HAP-1 (cell line): ENCODE data around the gene IL1RAPL1.
A peak's percentile ranks its signal among the peaks of the same experiment; 100 is the strongest.

Experiments used
- DNase-seq, 2 experiments: peaks; one replicate each; pipeline ENCODE4 v3.0.0-alpha.2; 2016 to 2020; ENCODE audit warnings: low spot score in 2 of 2
- H3K27me3 ChIP-seq: fragments of 250-450 bp; sonication (Bioruptor Pico); 2 replicates; pipeline ENCODE4 v1.5.1; 2020; ENCODE audit warnings: low read depth, mild to moderate bottlenecking, moderate library complexity
- H3K36me3 ChIP-seq: fragments of 250-450 bp; sonication (Bioruptor Pico); replicated peaks from 2 replicates; pipeline ENCODE4 v1.5.1; 2020; ENCODE audit warnings: mild to moderate bottlenecking
- H3K4me1 ChIP-seq: fragments of 250-450 bp; sonication (Bioruptor Pico); 2 replicates; pipeline ENCODE4 v1.5.1; 2020; ENCODE audit warnings: mild to moderate bottlenecking
- H3K4me3 ChIP-seq: fragments of 250-450 bp; sonication (Bioruptor Pico); 2 replicates; pipeline ENCODE4 v1.5.1; 2020; ENCODE audit warnings: mild to moderate bottlenecking, moderate library complexity
- H3K9me3 ChIP-seq: fragments of 250-450 bp; sonication (Bioruptor Pico); 2 replicates; pipeline ENCODE4 v1.5.1; 2020; ENCODE audit warnings: mild to moderate bottlenecking, moderate library complexity
- in situ Hi-C: fragments of 300-500 bp; cut with MboI; formaldehyde crosslinking; loops from 3 replicates; pipeline ENCODE4 v1.14.3; 2020; ENCODE audit warnings: low sequenced_read_pairs, inconsistent platforms, mixed read lengths

IL1RAPL1 gene

DNA sequence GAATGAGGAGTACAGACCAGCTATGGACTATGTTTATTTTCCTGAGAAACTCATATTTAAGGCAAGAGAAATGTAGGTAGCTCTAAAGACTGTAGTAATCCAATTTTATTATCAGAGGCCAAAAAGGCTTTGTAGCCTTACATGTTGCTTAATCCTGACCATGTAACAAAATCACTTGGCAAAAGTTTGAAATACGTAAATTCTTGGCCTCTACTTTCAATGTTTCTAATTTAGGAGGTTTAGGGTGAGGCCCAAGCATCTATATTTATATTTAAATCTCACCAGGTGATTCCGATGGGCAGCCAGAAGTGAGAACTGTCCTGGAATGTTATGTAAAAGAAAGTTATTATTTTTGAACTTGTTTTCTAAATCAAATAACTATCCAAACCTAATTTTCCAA is 289.7 kb downstream of the IL1RAPL1 start:
- Histone ChIP-seq H3K4me3 (no peak overlapping the region), H3K36me3 (no peaks in the 10 kb centered on the region), H3K4me1 (peaks cover 6% of the 10 kb centered on the region), H3K27me3 (no peaks in the 10 kb centered on the region), H3K9me3 (no peaks in the 10 kb centered on the region)
- DNase-seq = no peak
- in situ Hi-C loops = no loop called here

DNA sequence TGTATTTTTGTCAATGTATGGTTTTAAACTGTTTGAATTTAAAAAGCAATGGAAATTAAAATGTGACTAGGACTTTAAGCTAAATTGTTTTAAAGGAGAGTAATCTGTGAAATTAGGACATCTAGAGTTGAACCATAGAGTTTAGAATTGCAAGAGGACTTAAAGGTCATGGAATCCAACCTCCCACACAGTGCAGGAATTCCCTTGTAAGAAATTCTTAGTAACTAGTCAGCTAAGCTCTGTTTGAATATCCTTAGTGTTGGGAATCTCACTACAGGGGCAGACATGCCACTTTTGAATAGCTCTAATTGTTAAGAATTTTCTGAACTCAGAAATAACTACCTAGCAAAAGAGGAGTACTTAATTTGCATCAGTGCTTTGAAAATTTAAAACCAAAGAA is 292.9 kb downstream of the IL1RAPL1 start:
- Histone ChIP-seq H3K36me3 (no peaks in the 10 kb centered on the region), H3K9me3 (no peaks in the 10 kb centered on the region), H3K4me1 (peaks cover 9% of the 10 kb centered on the region), H3K4me3 (no peak overlapping the region), H3K27me3 (no peaks in the 10 kb centered on the region)
- in situ Hi-C loops = no loop called here
- DNase-seq = peak in 1 of 2 experiments; percentile 10

DNA sequence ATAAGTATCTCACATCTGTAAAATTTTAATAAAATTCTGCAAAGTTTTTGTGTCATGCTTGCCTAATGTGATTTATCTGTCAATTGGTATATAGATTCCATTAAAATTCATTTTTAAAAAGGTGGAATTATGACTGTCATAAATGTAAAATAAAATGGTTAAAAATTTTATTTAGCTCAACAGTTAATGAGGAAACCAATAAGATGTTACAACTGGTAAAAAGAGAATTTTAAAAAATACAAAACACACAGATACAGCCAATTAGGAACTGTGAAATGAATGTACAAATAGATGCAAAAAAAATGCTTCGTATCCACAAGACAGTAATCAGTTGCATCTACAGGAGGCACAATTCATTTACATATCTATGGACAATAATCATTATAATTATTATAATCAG is 297.6 kb downstream of the IL1RAPL1 start:
- no peak overlapping the region for H3K4me3 ChIP-seq
- H3K4me1 ChIP-seq = peaks cover 20% of the 10 kb centered on the region
- no peaks in the 10 kb centered on the region for H3K27me3 ChIP-seq
- DNase-seq = no peak
- no peaks in the 10 kb centered on the region for H3K9me3 ChIP-seq
- H3K36me3 ChIP-seq = no peaks in the 10 kb centered on the region
- in situ Hi-C loops = no loop called here

DNA sequence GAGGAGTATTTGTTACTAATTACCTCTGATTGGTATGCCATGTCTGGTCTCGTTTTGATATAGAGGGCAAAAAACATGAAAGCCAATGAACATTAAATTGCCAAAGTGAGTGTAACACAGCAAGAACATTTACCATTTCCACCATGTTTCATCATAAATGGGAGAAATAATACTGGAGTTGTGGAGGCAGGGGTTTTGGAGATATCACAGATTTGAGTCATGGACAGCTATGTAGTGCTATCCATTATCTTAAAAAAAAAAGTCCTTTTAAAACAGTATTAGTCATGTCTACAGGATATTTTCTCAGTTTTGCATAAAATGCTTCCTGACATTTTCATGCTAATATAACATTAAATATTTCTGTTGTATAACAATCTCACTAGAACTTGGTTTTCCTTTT is 301.2 kb downstream of the IL1RAPL1 start:
- peaks cover 18% of the 10 kb centered on the region for H3K4me1 ChIP-seq
- no peaks in the 10 kb centered on the region for H3K27me3 ChIP-seq
- no peaks in the 10 kb centered on the region for H3K9me3 ChIP-seq
- H3K4me3 ChIP-seq = no peak overlapping the region
- in situ Hi-C loops = no loop called here
- H3K36me3 ChIP-seq = no peaks in the 10 kb centered on the region
- DNase-seq = no peak

DNA sequence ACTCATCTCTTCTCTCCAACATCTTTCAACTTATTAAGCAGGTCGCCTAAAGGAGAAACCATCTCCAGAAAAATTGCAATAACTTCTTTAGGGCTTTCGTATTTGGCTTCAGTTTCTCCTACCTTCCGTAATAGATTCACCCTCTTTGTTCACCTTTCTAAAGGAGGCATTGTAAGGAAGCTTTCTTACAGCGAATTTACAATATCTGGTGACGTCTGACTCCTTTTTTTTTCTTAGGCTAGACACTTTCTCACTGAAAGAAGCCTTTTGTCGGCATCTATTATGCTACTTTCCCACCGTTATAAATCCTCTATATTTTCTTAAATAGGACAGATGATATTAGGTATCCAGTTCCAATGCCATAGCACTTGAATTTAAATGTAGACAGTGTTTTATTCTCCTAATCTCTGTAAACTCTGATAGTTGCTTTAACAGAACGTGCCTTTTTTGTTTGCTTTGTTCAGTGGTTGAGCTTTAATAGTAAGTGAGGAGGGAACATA is 302.4 kb downstream of the IL1RAPL1 start:
- DNase-seq = peak in 1 of 2 experiments; percentile 94
- Histone ChIP-seq H3K4me3 (no peak overlapping the region), H3K4me1 (peaks cover 18% of the 10 kb centered on the region), H3K27me3 (no peaks in the 10 kb centered on the region), H3K9me3 (no peaks in the 10 kb centered on the region), H3K36me3 (no peaks in the 10 kb centered on the region)
- in situ Hi-C loops = no loop called here

DNA sequence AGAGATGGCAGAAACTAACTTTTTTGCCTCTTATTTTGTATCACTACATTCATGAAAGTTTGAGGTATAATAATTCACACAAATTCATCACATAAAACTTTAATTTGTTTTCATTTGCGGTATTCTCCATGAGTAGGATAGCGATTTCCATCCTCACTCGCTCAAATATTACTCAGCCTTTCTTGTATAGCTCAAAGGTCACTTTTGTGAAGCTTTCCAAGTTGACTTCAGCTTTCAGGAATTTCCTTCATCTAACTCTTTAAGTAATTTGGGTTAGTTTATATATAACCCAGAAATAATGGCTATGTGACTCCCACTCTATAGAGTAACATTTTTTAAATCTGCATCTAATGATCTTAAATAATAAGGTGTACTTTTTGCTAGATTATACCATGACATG is 314.4 kb downstream of the IL1RAPL1 start:
- in situ Hi-C loops = no loop called here
- H3K27me3 ChIP-seq = no peaks in the 10 kb centered on the region
- no peak overlapping the region for H3K4me3 ChIP-seq
- no peaks in the 10 kb centered on the region for H3K9me3 ChIP-seq
- no peak for DNase-seq
- H3K4me1 ChIP-seq = peaks cover 6% of the 10 kb centered on the region
- no peaks in the 10 kb centered on the region for H3K36me3 ChIP-seq

DNA sequence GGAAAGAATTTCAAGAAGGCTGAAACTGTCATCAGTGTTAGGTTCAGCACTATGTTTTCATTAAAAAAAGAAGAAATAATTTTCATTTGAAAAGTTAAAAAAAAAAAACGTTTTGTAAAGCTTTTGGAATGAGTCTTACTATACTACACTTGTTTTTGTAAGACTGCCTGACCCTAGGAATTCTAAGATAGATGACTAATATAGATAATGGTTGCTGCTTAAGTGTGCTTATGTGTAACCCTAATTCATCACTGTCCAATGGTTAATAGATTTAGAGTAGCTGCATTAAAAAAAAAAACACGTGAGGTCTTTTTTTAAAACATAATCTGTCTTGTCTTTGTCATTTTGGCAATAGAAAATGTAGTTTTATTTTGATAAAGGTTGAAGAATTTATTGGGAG is 323.2 kb downstream of the IL1RAPL1 start:
- Histone ChIP-seq H3K9me3 (no peaks in the 10 kb centered on the region), H3K4me3 (no peak overlapping the region), H3K36me3 (no peaks in the 10 kb centered on the region), H3K27me3 (no peaks in the 10 kb centered on the region), H3K4me1 (no peaks in the 10 kb centered on the region)
- in situ Hi-C loops = no loop called here
- DNase-seq = no peak

DNA sequence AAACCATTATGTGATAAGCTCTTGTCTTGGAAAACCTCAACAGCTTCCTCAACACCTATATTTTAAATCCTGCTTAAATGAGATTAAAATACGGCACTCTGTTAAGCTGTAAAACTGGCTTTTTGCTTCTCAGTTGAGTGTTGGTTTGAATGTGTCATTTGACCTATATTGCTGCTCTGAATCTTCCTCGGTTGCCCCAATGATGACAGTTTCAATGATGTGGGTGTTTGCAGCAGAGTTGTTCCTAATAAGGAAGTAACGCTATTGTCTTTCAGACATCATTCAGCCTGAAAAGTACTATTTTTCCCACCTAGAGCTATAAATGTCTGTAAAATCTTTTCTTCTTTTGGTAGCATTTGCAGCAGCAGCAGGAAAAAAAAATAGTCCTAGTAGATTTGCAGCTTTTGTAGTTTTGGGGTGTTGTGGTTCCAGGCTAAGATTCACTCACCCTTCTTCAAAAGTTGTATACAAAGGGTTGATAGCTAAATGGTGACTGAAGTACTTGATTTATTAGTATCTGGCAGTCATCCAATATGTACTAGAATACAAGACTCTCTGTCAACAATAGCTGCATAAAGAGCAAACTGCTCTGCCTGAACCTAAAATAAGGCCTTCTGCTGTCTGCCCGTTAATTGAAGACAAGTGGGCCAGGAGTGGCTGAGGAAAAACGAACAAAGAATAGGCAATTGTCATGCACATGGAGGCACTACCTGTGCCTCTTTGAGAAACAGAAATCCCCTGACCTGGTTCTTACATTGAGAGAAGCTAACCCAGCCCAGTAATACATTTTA is 333.1 kb downstream of the IL1RAPL1 start:
- no peaks in the 10 kb centered on the region for H3K9me3 ChIP-seq
- in situ Hi-C loops = no loop called here
- peak; percentile 70 to 96 for DNase-seq
- H3K36me3 ChIP-seq = no peaks in the 10 kb centered on the region
- peaks cover 15% of the 10 kb centered on the region for H3K4me1 ChIP-seq
- H3K27me3 ChIP-seq = no peaks in the 10 kb centered on the region
- no peak overlapping the region for H3K4me3 ChIP-seq

DNA sequence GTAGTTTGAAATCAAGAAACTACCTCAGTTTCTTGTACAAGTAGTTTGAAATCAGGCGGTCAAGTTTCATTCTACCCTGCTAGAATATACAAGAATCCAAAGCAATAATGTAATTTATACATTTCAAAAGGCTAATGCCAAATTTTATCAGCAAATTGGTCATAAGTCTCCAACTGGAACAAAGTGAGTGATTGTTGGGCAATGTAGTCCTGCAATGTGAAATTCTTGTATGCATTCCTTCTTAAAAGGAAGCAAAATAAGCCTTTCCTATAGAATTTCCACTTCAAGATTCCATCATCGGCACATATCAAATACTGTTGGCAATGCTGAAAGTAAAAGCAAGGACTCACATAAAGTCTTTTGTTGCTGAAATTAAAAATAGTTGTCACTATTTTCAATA is 334.9 kb downstream of the IL1RAPL1 start:
- Histone ChIP-seq H3K9me3 (no peaks in the 10 kb centered on the region), H3K27me3 (no peaks in the 10 kb centered on the region), H3K36me3 (no peaks in the 10 kb centered on the region), H3K4me1 (peaks cover 15% of the 10 kb centered on the region), H3K4me3 (no peak overlapping the region)
- no peak for DNase-seq
- in situ Hi-C loops = no loop called here

DNA sequence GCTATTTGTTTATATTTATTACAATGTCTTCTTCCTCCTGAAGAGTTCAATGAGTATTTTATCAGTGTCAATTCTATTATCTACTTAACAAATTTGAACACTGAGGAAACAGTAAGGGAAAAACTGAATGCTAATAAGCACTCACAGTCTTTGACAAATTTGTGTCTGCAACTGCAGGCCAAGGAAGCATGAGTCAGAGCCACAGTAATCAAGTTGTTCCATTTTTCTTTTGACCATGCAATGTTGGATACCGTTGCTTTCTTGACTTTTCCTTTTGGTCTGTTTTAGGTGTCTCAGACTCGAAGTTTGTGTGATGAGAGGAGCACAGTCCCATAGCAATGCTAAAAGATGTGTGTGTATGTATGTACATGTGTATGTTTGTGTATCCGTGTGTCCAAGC is 359.6 kb downstream of the IL1RAPL1 start:
- Histone ChIP-seq H3K4me3 (no peak overlapping the region), H3K36me3 (no peaks in the 10 kb centered on the region), H3K27me3 (no peaks in the 10 kb centered on the region), H3K4me1 (no peaks in the 10 kb centered on the region), H3K9me3 (no peaks in the 10 kb centered on the region)
- DNase-seq = no peak
- in situ Hi-C loops = no loop called here

DNA sequence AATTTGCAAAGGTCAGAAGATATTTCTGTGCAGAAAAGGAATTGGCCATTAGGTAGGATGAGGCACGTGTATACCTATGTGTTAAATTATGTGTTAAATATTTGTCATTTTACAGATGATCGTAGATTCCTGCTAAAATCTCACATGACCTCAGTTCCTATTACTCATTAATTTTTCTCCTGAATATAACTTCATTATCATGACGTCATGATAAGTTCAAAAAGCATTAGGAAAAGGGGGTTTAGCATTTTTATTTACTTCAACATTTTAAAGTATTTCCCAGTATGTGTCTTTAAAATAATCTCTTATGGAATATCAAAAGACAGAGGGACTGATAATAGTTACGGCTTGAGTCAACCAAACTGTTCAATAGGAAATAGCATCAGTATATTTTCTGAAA is 372.8 kb downstream of the IL1RAPL1 start:
- H3K27me3 ChIP-seq = no peaks in the 10 kb centered on the region
- no peak for DNase-seq
- H3K36me3 ChIP-seq = no peaks in the 10 kb centered on the region
- H3K4me3 ChIP-seq = no peak overlapping the region
- no peaks in the 10 kb centered on the region for H3K4me1 ChIP-seq
- in situ Hi-C loops = no loop called here
- no peaks in the 10 kb centered on the region for H3K9me3 ChIP-seq

DNA sequence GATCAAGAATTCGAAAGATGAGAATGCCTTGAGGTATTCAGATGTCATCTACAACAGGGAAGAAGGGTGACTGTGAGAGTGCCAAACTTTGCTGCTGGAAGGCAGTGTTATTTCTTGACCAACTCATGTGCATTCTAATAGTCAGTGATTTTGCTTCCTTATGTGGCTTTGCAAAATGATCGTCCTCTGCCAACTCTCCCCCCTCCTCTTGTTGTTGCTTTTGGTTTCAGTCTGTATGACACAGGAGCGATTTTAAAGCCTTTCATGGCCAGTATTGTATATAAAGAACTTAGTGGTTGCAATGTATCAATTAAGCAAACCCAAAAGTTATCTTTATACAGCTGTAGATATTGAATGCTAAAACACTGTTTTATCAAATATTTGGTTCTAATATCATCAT is 379.1 kb downstream of the IL1RAPL1 start:
- no peak overlapping the region for H3K4me3 ChIP-seq
- no peaks in the 10 kb centered on the region for H3K9me3 ChIP-seq
- H3K4me1 ChIP-seq = peaks cover 6% of the 10 kb centered on the region; the same call in 1 of the 2 replicates
- in situ Hi-C loops = no loop called here
- no peak for DNase-seq
- H3K27me3 ChIP-seq = no peaks in the 10 kb centered on the region
- no peaks in the 10 kb centered on the region for H3K36me3 ChIP-seq

DNA sequence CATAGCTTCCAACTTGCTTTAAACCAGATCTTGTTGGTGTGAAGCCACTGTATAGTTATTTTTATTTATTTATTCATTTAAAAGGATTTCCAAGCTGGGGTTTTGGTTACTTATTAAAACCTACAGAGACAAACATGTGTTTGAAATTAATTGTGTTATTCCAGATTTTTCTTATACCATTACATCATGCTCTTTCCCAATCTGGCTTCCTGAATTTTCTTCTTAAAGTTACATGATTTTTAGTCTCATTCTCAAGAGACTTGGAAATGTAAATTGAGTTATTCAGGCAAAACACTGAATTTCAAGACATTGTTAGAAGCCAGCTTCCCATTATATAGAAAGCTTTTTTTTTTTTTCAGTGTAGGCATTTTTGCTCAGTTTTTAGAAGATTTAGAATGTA is 381.9 kb downstream of the IL1RAPL1 start:
- no peaks in the 10 kb centered on the region for H3K9me3 ChIP-seq
- in situ Hi-C loops = no loop called here
- peaks cover 6% of the 10 kb centered on the region; the same call in 1 of the 2 replicates for H3K4me1 ChIP-seq
- H3K27me3 ChIP-seq = no peaks in the 10 kb centered on the region
- H3K36me3 ChIP-seq = no peaks in the 10 kb centered on the region
- no peak overlapping the region for H3K4me3 ChIP-seq
- no peak for DNase-seq

DNA sequence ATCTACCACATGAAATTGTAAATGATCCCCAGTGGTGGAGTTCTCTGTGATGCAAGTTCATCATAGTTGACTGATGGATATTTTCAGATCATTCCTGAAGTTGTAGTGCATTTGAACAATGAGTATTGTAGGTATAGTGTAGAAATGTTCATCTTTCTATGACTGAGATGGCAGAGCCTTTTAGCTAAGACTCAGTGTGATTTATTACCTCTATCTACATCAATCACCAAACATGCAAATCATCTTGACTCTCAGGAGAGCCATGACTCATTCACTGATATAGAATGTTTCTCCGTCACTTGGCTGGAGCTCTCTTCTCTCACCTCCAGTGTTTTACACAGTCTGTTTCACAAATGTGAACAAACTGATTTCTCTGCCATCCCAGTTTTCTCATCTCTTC is 392.6 kb downstream of the IL1RAPL1 start:
- DNase-seq = no peak
- H3K4me3 ChIP-seq = no peak overlapping the region
- H3K9me3 ChIP-seq = no peaks in the 10 kb centered on the region
- H3K27me3 ChIP-seq = no peaks in the 10 kb centered on the region
- no peaks in the 10 kb centered on the region for H3K4me1 ChIP-seq
- in situ Hi-C loops = no loop called here
- H3K36me3 ChIP-seq = no peaks in the 10 kb centered on the region

DNA sequence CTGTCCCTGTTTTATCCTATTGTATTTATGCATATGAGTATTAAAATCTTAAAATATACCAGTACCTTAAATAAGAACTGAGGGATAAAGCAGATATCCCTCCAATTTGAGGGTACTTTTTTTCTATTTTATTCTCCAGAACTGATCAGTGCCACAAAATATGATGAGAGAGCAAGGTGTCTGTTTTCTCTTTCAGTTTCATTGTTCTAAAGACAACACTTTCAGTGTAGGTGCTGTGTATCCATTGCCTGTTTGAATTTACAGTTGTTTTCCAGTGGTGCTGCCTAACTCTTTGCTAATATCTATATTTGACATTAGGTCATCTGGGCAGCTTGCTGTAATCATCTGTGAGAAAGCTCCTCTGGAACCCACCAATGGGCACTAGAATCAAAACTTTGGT is 394.7 kb downstream of the IL1RAPL1 start:
- no peaks in the 10 kb centered on the region for H3K9me3 ChIP-seq
- no peaks in the 10 kb centered on the region for H3K27me3 ChIP-seq
- DNase-seq = no peak
- no peak overlapping the region for H3K4me3 ChIP-seq
- no peaks in the 10 kb centered on the region for H3K36me3 ChIP-seq
- no peaks in the 10 kb centered on the region for H3K4me1 ChIP-seq
- in situ Hi-C loops = no loop called here
